Neural progenitor cell (in vitro differentiated cells): Measurements from ENCODE around the gene SPATA25. TPM values are rescaled to one million over a fixed set of nuclear protein-coding genes. Genes with fewer than 3 reads are reported as not detected.

Source experiments
- DNase-seq: peaks from one replicate; pipeline ENCODE4 v3.0.0-alpha.2; 2016; ENCODE audit warnings: low spot score
- H2AFZ ChIP-seq: fragments of 200-600 bp; sonication (generic); replicated peaks from 2 replicates; pipeline ENCODE4 v1.6.1; 2016; ENCODE audit warnings: antibody characterized with exemption
- H3F3A ChIP-seq: fragments of 200-600 bp; sonication (generic); 2 replicates; pipeline ENCODE4 v1.6.1; 2016; ENCODE audit warnings: antibody characterized with exemption, low read depth
- H3K27ac ChIP-seq: fragments of 200-600 bp; sonication (generic); 2 replicates; pipeline ENCODE4 v1.5.1; 2016; ENCODE audit warnings: mild to moderate bottlenecking
- H3K27me3 ChIP-seq: fragments of 200-600 bp; sonication (generic); 2 replicates; pipeline ENCODE4 v1.6.1; 2016; ENCODE audit warnings: mild to moderate bottlenecking, moderate library complexity
- H3K36me3 ChIP-seq: fragments of 200-600 bp; sonication (generic); 2 replicates; pipeline ENCODE4 v1.5.1; 2016
- H3K4me1 ChIP-seq: fragments of 200-600 bp; sonication (generic); 2 replicates; pipeline ENCODE4 v1.6.1; 2016; ENCODE audit warnings: mixed run types
- H3K4me2 ChIP-seq: fragments of 200-600 bp; sonication (generic); 2 replicates; pipeline ENCODE4 v1.6.1; 2016
- H3K4me3 ChIP-seq: fragments of 200-600 bp; sonication (generic); 2 replicates; pipeline ENCODE4 v1.5.1; 2016
- H3K79me2 ChIP-seq: fragments of 200-600 bp; sonication (generic); 2 replicates; pipeline ENCODE4 v1.6.1; 2016; ENCODE audit warnings: low read depth
- H3K9ac ChIP-seq: fragments of 200-600 bp; sonication (generic); 2 replicates; pipeline ENCODE4 v1.6.1; 2016
- H3K9me3 ChIP-seq: fragments of 200-600 bp; sonication (generic); 2 replicates; pipeline ENCODE4 v1.5.1; 2016; ENCODE audit warnings: low read depth
- H4K20me1 ChIP-seq: fragments of 200-600 bp; sonication (generic); 2 replicates; pipeline ENCODE4 v1.6.1; 2016; ENCODE audit warnings: low read depth
- H3K27ac Mint-ChIP-seq: 3 replicates; pipeline ENCODE4 v1.8.0; 2021; ENCODE audit warnings: mixed read lengths
- H3K27me3 Mint-ChIP-seq: 2 replicates; pipeline ENCODE4 v1.8.0; 2022; ENCODE audit warnings: low read depth, mild to moderate bottlenecking, inconsistent platforms, moderate library complexity, mixed read lengths; ENCODE audit not compliant: insufficient read depth
- H3K36me3 Mint-ChIP-seq: 3 replicates; pipeline ENCODE4 v1.8.0; 2021; ENCODE audit warnings: mixed read lengths
- H3K4me1 Mint-ChIP-seq: 3 replicates; pipeline ENCODE4 v1.8.0; 2021; ENCODE audit warnings: mixed read lengths
- H3K4me3 Mint-ChIP-seq: 3 replicates; pipeline ENCODE4 v1.8.0; 2021; ENCODE audit warnings: mild to moderate bottlenecking, moderate library complexity, mixed read lengths
- H3K9me3 Mint-ChIP-seq: 3 replicates; pipeline ENCODE4 v1.8.0; 2020; ENCODE audit warnings: mixed read lengths
- EZH2 ChIP-seq: fragments of 200-600 bp; sonication (generic); IDR thresholded peaks from 2 replicates; pipeline ENCODE4 v1.6.1; 2017; ENCODE audit warnings: antibody characterized with exemption, mild to moderate bottlenecking, moderate library complexity
- EZH2phosphoT487 ChIP-seq: fragments of 200-600 bp; sonication (generic); IDR thresholded peaks from 2 replicates; pipeline ENCODE4 v1.6.1; 2017; ENCODE audit warnings: antibody characterized with exemption
- total RNA-seq: library from RNA; depleted of rRNA; stranded (reverse); fragments of >200 nt; gene quantifications from 2 replicates; pipeline ENCODE4 v1.2.3, GENCODE V29; 2015; ENCODE audit warnings: low replicate concordance
- TF ChIP-seq, protein P1 (sequence below): fragments of 200-600 bp; sonication (generic); IDR thresholded peaks from 2 replicates; pipeline ENCODE4 v1.5.1; 2017; ENCODE audit warnings: antibody characterized with exemption, mild to moderate bottlenecking

The SPATA25 gene
- total RNA-seq, 1 donor from 2014 or later, result 0.54 TPM

DNA sequence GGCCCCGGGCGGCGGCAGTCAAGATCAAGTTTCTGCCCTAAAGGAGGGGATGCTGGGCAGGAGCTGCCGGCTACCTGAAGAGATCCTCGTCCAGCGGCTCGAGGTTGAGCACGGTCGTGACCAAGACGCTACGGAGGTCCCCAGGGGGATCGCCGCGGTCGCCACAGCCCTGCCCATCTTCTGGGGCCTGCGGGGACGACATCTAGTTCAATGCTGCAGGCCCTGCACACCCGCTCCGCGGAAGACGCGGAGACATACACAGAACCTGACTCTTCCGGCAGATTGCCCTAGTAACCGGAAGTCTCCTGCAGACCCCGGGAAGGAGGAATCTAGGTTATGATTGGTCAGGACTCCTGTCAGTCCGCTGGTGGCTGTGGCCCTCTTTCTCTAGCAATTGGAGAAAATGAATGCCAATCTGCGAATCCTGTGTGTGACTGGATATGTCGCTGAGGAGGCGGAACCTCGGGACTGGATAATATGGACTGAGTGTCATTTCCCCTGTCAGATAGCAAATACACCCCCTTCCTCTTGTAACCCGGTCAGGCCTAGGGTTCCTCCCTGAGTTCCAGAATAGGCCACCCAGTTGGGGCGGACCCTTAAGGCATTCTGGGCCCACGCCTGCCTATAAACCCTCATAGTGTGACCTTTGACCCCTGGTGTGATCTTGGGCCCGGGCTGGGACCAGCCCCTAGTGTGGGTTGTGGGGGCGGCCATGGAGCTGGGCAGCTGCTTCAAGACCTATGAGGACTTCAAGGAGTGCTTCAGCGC lies 30.1 kb downstream of the SPATA25 start, which contains the start of the genes ACOT8 and ZSWIM3:
TSS of gene ACOT8 (minus strand) at position 279 of the 768 bp plus-strand sequence. CDS start at position 202, 77 bp downstream.
TSS of gene ZSWIM3 (plus strand) at position 501 of the 768 bp plus-strand sequence. CDS start at position 713, 212 bp downstream.
- Mint-ChIP-seq H3K27ac (peak within 1 kb of the TSS; percentile 50), H3K36me3 (no peaks in the 10 kb centered on the region), H3K9me3 (no peaks in the 10 kb centered on the region), H3K27me3 (peaks cover 2% of the 10 kb centered on the region), H3K4me3 (peak within 1 kb of the TSS; percentile 91), H3K4me1 (peaks cover 25% of the 10 kb centered on the region)
- H3K27ac ChIP-seq, result no peak within 1 kb of the TSS
- no peaks in the 10 kb centered on the region for H4K20me1 ChIP-seq
- DNase-seq, result peak; percentile 100
- H3K4me2 ChIP-seq, result peak within 1 kb of the TSS; percentile 91
- H2AFZ ChIP-seq, result peak within 1 kb of the TSS; percentile 85
- H3K36me3 ChIP-seq, result no peaks in the 10 kb centered on the region
- no peaks in the 10 kb centered on the region for H3K4me1 ChIP-seq
- H3F3A ChIP-seq, result no peaks in the 10 kb centered on the region
- H3K9ac ChIP-seq, result peak within 1 kb of the TSS; percentile 66
- no peak for TF ChIP-seq EZH2phosphoT487
- TF ChIP-seq EZH2, result no peak
- TF ChIP-seq, protein P1, sequence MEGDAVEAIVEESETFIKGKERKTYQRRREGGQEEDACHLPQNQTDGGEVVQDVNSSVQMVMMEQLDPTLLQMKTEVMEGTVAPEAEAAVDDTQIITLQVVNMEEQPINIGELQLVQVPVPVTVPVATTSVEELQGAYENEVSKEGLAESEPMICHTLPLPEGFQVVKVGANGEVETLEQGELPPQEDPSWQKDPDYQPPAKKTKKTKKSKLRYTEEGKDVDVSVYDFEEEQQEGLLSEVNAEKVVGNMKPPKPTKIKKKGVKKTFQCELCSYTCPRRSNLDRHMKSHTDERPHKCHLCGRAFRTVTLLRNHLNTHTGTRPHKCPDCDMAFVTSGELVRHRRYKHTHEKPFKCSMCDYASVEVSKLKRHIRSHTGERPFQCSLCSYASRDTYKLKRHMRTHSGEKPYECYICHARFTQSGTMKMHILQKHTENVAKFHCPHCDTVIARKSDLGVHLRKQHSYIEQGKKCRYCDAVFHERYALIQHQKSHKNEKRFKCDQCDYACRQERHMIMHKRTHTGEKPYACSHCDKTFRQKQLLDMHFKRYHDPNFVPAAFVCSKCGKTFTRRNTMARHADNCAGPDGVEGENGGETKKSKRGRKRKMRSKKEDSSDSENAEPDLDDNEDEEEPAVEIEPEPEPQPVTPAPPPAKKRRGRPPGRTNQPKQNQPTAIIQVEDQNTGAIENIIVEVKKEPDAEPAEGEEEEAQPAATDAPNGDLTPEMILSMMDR, result no peak
- H3K9me3 ChIP-seq, result no peaks in the 10 kb centered on the region
- no peaks in the 10 kb centered on the region for H3K27me3 ChIP-seq
- H3K4me3 ChIP-seq, result peak within 1 kb of the TSS; percentile 79
- peaks cover 12% of the 10 kb centered on the region for H3K79me2 ChIP-seq

DNA sequence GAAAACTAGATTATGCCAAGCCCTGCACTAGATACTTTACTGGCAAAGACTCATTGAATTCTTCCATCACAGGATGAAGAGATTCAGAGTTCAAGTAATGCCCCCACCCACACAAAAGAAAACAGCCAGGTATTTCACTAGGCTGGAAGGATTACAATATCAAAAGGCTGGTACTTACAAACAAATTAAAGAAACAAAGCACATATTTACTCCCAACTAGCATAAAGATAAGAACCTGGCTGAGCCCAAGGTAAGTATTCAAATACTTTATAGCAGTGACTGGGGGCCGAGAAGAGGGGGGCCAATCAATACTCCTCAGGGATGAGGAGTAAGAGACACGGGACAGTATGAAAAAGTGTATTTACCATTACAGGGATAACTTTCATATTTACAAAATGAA lies 33.9 kb downstream of the SPATA25 start:
- H3K4me2 ChIP-seq, result no peak overlapping the region
- no peak overlapping the region for H3K27ac ChIP-seq

DNA sequence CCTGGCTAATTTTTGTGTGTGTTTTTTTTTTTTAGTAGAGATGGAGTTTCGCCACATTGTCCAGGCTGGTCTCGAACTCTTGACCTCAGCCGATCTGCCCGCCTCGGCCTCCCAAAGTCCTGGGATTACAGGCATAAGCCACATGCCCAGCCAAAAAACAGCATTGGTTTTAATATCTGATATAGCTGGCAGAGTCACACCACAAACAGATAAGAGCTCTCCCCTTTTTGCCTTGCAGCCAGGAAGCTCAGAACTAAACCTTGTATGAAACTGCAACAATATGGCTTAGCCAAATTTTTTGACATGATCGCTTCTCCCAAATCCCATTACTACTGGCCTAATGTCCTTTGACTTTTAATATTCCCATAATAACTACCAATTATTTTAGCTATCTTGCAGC lies 35.1 kb downstream of the SPATA25 start:
- H3K27ac Mint-ChIP-seq, result no peak overlapping the region
- H3K4me3 Mint-ChIP-seq, result no peak overlapping the region
- no peaks in the 10 kb centered on the region for H3K27me3 Mint-ChIP-seq

More for the DNA sequence above, 33.9 kb downstream of the SPATA25 start:
- Histone ChIP-seq H3K4me1 (no peaks in the 10 kb centered on the region), H3F3A (no peaks in the 10 kb centered on the region), H2AFZ (no peak overlapping the region), H3K9ac (no peak overlapping the region), H3K36me3 (no peaks in the 10 kb centered on the region), H3K79me2 (peaks cover 12% of the 10 kb centered on the region), H3K27me3 (no peaks in the 10 kb centered on the region), H3K4me3 (no peak overlapping the region), H3K9me3 (no peaks in the 10 kb centered on the region), H4K20me1 (no peaks in the 10 kb centered on the region)
- H3K4me1 Mint-ChIP-seq, result peaks cover 22% of the 10 kb centered on the region
- no peaks in the 10 kb centered on the region for H3K9me3 Mint-ChIP-seq
- H3K36me3 Mint-ChIP-seq, result no peaks in the 10 kb centered on the region
- H3K27me3 Mint-ChIP-seq, result no peaks in the 10 kb centered on the region
- no peak for DNase-seq
- no peak overlapping the region for H3K4me3 Mint-ChIP-seq
- H3K27ac Mint-ChIP-seq, result no peak overlapping the region
- TF ChIP-seq EZH2, result no peak
- TF ChIP-seq, protein P1, result no peak
- TF ChIP-seq EZH2phosphoT487, result no peak

More for the DNA sequence above, 35.1 kb downstream of the SPATA25 start:
- no peaks in the 10 kb centered on the region for H3F3A ChIP-seq
- no peak overlapping the region for H3K4me3 ChIP-seq
- no peak overlapping the region for H3K9ac ChIP-seq
- TF ChIP-seq, protein P1, result no peak
- TF ChIP-seq EZH2phosphoT487 (no peak), EZH2 (no peak)
- H3K27me3 ChIP-seq, result no peaks in the 10 kb centered on the region
- H3K4me1 Mint-ChIP-seq, result peaks cover 12% of the 10 kb centered on the region
- H3K4me1 ChIP-seq, result no peaks in the 10 kb centered on the region
- no peaks in the 10 kb centered on the region for H3K9me3 ChIP-seq
- H3K79me2 ChIP-seq, result peaks cover 12% of the 10 kb centered on the region
- no peaks in the 10 kb centered on the region for H3K36me3 Mint-ChIP-seq
- no peak for DNase-seq
- no peak overlapping the region for H3K4me2 ChIP-seq
- no peak overlapping the region for H2AFZ ChIP-seq
- no peaks in the 10 kb centered on the region for H3K36me3 ChIP-seq
- no peaks in the 10 kb centered on the region for H3K9me3 Mint-ChIP-seq
- H4K20me1 ChIP-seq, result no peaks in the 10 kb centered on the region
- H3K27ac ChIP-seq, result no peak overlapping the region
